Caco-2 (cell line): ENCODE measurements around the gene OPTN. TPM values are rescaled to one million over a fixed set of nuclear protein-coding genes. Genes with fewer than 3 reads are reported as not detected.
A peak's percentile ranks its signal among the peaks of the same experiment; 100 is the strongest.

Experiments used
- BruUV-seq: library from RNA; stranded (reverse); fragments of 400-500 nt; replicated peaks from 2 replicates; lab custom pipeline; 2021; lab: Mats Ljungman, UMichigan
- CTCF ChIA-PET: fragments of 300-600 bp; sonication (Branson Sonifier 250); formaldehyde crosslinking; loops from one replicate; lab custom pipeline; 2022; ENCODE audit warnings: antibody characterized with exemption; lab: Charles Lee
- POLR2A ChIA-PET: fragments of 300-600 bp; sonication (Branson Sonifier 250); formaldehyde crosslinking; loops from one replicate; lab custom pipeline; 2022; ENCODE audit warnings: antibody characterized with exemption; lab: Charles Lee
- DNase-seq, 2 experiments: peaks; one replicate each; pipeline versions ENCODE4 v3.0.0 to v3.0.0-alpha.2; 2020 to 2022
- H3K27me3 ChIP-seq: replicated peaks from 2 replicates; pipeline ENCODE4 v1.6.0; 2011; ENCODE audit warnings: low read length; ENCODE audit not compliant: control insufficient read depth, insufficient read depth
- H3K36me3 ChIP-seq: 2 replicates; pipeline ENCODE4 v1.5.1; 2011; ENCODE audit warnings: low read length; ENCODE audit not compliant: control insufficient read depth, insufficient read depth
- H3K4me1 ChIP-seq: fragments of 250-450 bp; sonication (Bioruptor Pico); 2 replicates; pipeline ENCODE4 v1.5.1; 2020; ENCODE audit warnings: mild to moderate bottlenecking
- H3K4me3 ChIP-seq: 2 replicates; pipeline ENCODE4 v1.5.1; 2011; ENCODE audit warnings: low read depth, mild to moderate bottlenecking, control low read depth, low read length
- H3K9me3 ChIP-seq: fragments of 250-450 bp; sonication (Bioruptor Pico); 2 replicates; pipeline ENCODE4 v1.5.1; 2020; ENCODE audit warnings: mild to moderate bottlenecking, moderate library complexity
- H3K27ac Mint-ChIP-seq: one replicate; pipeline ENCODE4 v1.8.0; 2022; ENCODE audit warnings: mixed read lengths; ENCODE audit not compliant: unreplicated experiment
- H3K27me3 Mint-ChIP-seq: one replicate; pipeline ENCODE4 v1.8.0; 2022; ENCODE audit warnings: mixed read lengths; ENCODE audit not compliant: insufficient read depth, unreplicated experiment
- H3K36me3 Mint-ChIP-seq: one replicate; pipeline ENCODE4 v1.8.0; 2022; ENCODE audit warnings: mild to moderate bottlenecking, mixed read lengths; ENCODE audit not compliant: insufficient read depth, unreplicated experiment
- H3K4me1 Mint-ChIP-seq: one replicate; pipeline ENCODE4 v1.8.0; 2022; ENCODE audit warnings: low read depth, mixed read lengths; ENCODE audit not compliant: unreplicated experiment
- H3K4me3 Mint-ChIP-seq: one replicate; pipeline ENCODE4 v1.8.0; 2022; ENCODE audit warnings: mild to moderate bottlenecking, moderate library complexity, mixed read lengths; ENCODE audit not compliant: unreplicated experiment
- H3K9me3 Mint-ChIP-seq: one replicate; pipeline ENCODE4 v1.8.0; 2022; ENCODE audit warnings: mixed read lengths; ENCODE audit not compliant: unreplicated experiment
- intact Hi-C: fragments of 100-400 bp; cut with micrococcal nuclease; formaldehyde crosslinking; loops from one replicate; pipeline ENCODE4 v1.10.0; 2022; ENCODE audit not compliant: unreplicated experiment
- total RNA-seq: library from RNA; stranded (reverse); gene quantifications from 2 replicates; pipeline ENCODE4 v1.2.3, GENCODE V29; 2022
- TF ChIP-seq, protein P1 (sequence below), 2 experiments: fragments of 200-600 bp in 1 of 2; IDR thresholded peaks; 1 replicate in 1 of 2; 2 replicates in 1 of 2; pipeline versions ENCODE4 v1.5.1 to v1.8.0; 2011 to 2022; ENCODE audit warnings: antibody characterized with exemption in 1 of 2, control low read depth in 1 of 2, inconsistent platforms in 1 of 2, low read depth in 1 of 2, low read length in 1 of 2, mild to moderate bottlenecking in 1 of 2, moderate library complexity in 1 of 2; ENCODE audit not compliant: insufficient read depth in 1 of 2, severe bottlenecking in 1 of 2, unreplicated experiment in 1 of 2

OPTN gene
- total RNA-seq, 1 experiment from 2014 or later, result 59.6 TPM

DNA sequence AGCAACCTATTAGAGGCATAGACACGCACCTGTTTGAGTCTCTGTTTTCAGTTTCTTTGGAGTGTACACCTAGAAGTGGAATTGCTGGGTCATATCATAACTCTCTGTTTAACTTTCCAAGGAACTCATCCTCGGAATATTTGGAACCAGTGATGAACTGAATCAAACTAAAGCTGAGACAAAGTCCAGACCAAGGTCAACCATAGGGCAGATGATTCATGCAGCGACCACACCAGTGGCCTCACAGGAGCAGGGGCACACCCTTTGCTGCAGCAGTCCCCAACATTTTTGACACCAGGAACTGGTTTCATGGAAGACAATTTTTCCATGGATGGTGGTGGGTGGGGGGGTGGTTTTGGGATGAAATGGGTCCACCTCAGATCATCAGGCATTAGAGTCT is 4.9 kb upstream of the OPTN start:
- H3K27me3 Mint-ChIP-seq, result no peaks in the 10 kb centered on the region
- ChIA-PET CTCF (no interaction called here), POLR2A (no interaction called here)
- no peaks in the 10 kb centered on the region for H3K9me3 Mint-ChIP-seq
- H3K27me3 ChIP-seq, result no peaks in the 10 kb centered on the region
- peaks cover 4% of the 10 kb centered on the region for H3K36me3 Mint-ChIP-seq
- H3K9me3 ChIP-seq, result no peaks in the 10 kb centered on the region
- H3K4me3 ChIP-seq, result no peak overlapping the region
- no peak overlapping the region for H3K27ac Mint-ChIP-seq
- H3K4me3 Mint-ChIP-seq, result no peak overlapping the region
- peaks cover 6% of the 10 kb centered on the region for H3K4me1 Mint-ChIP-seq
- TF ChIP-seq, protein P1, sequence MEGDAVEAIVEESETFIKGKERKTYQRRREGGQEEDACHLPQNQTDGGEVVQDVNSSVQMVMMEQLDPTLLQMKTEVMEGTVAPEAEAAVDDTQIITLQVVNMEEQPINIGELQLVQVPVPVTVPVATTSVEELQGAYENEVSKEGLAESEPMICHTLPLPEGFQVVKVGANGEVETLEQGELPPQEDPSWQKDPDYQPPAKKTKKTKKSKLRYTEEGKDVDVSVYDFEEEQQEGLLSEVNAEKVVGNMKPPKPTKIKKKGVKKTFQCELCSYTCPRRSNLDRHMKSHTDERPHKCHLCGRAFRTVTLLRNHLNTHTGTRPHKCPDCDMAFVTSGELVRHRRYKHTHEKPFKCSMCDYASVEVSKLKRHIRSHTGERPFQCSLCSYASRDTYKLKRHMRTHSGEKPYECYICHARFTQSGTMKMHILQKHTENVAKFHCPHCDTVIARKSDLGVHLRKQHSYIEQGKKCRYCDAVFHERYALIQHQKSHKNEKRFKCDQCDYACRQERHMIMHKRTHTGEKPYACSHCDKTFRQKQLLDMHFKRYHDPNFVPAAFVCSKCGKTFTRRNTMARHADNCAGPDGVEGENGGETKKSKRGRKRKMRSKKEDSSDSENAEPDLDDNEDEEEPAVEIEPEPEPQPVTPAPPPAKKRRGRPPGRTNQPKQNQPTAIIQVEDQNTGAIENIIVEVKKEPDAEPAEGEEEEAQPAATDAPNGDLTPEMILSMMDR (IDR thresholded peaks at IDR 0.05; ENCODE audit: insufficient read depth in 1 of 2, low read depth in 1 of 2, low read length in 1 of 2, severe bottlenecking in 1 of 2, unreplicated experiment in 1 of 2), result no peak
- no peaks in the 10 kb centered on the region for H3K4me1 ChIP-seq
- no peak for DNase-seq
- no TSS peak for BruUV-seq
- intact Hi-C loops, result no loop called here
- no peaks in the 10 kb centered on the region for H3K36me3 ChIP-seq

DNA sequence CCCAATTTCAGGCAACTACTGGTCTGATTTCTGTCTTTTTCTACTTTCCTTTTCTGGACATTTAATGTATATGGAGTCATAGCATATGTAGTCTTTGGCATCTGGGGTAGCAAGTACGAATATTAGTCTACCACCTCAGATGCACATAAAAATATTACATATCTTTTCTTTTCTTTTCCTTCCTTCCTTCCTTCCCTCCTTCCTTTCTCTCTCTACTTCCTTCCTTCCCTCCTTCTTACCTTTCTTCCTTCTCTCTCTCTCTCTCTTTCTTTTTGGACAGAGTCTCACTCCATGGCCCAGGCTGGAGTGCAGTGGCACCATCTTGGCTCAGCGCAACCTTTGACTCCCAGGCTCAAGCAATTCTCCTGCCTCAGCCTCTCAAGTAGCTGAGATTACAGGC is 4.0 kb upstream of the OPTN start:
- no peaks in the 10 kb centered on the region for H3K9me3 ChIP-seq
- TF ChIP-seq, protein P1 (IDR thresholded peaks at IDR 0.05; ENCODE audit: insufficient read depth in 1 of 2, low read depth in 1 of 2, low read length in 1 of 2, severe bottlenecking in 1 of 2, unreplicated experiment in 1 of 2), result no peak
- BruUV-seq, result no TSS peak
- Mint-ChIP-seq H3K9me3 (no peaks in the 10 kb centered on the region), H3K27me3 (no peaks in the 10 kb centered on the region), H3K4me3 (no peak overlapping the region), H3K27ac (no peak overlapping the region), H3K4me1 (peaks cover 12% of the 10 kb centered on the region), H3K36me3 (peaks cover 4% of the 10 kb centered on the region)
- H3K4me3 ChIP-seq, result no peak overlapping the region
- intact Hi-C loops, result no loop called here
- ChIA-PET POLR2A (no interaction called here), CTCF (no interaction called here)
- H3K27me3 ChIP-seq, result no peaks in the 10 kb centered on the region
- H3K4me1 ChIP-seq, result 0 out of 2 replicates have a peak, but pooled peaks cover 4% of the 10 kb centered on the region
- DNase-seq, result no peak
- H3K36me3 ChIP-seq, result no peaks in the 10 kb centered on the region

DNA sequence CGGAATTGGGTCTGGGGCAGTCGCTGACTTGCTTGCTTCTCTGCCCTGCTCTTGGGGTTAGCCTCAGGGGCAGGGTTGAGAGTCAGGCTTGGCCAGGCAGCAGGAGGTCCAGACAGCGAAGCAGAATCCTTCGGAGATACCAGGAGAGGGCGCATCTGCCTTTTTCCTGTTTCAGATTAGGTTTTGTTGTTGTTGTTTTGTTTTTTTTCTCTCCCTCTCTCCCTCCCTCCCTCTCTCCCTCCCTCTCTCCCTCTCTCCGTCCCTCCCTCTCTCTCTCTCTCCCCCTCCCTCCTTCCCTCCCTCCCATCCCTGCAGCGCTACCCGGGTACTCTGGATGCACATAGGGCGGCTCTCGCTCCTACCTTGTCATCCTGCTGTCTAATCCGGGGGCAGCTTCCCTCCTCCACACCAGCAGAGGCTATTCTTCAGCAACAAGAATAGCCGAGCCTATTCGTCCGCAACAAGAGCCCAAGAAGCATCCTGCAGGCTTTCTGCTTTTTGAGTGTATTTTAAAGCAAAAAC is 758 bp upstream of the OPTN start:
- ChIA-PET CTCF (interaction anchor here (0.5 to 1.6 kb wide), 9 partner anchors 9 to 436 kb away, joined by 4 to 24 read pairs (median 6); partner anchors contain the start of gene MCM10), POLR2A (interaction anchor here (0.6 to 0.9 kb wide), 3 partner anchors 9 to 1121 kb away, joined by 3 to 5 read pairs (median 3); no protein-coding TSS in a partner anchor)
- peak; percentile 76 for DNase-seq
- H3K4me1 Mint-ChIP-seq, result peaks cover 22% of the 10 kb centered on the region
- Histone ChIP-seq H3K4me3 (peak overlapping the region; percentile 93), H3K9me3 (no peaks in the 10 kb centered on the region), H3K27me3 (no peaks in the 10 kb centered on the region), H3K36me3 (no peaks in the 10 kb centered on the region), H3K4me1 (peaks cover 11% of the 10 kb centered on the region; the same call in 1 of the 2 replicates)
- no peaks in the 10 kb centered on the region for H3K27me3 Mint-ChIP-seq
- TF ChIP-seq, protein P1 (IDR thresholded peaks at IDR 0.05; ENCODE audit: insufficient read depth in 1 of 2, low read depth in 1 of 2, low read length in 1 of 2, severe bottlenecking in 1 of 2, unreplicated experiment in 1 of 2), result peak; percentile 35 to 75
- no TSS peak for BruUV-seq
- intact Hi-C loops, result loop anchor here (1.0 kb wide), 3 partner anchors 8 to 197 kb away; partner anchors contain the start of gene MCM10
- H3K9me3 Mint-ChIP-seq, result no peaks in the 10 kb centered on the region
- peak overlapping the region; percentile 74 for H3K4me3 Mint-ChIP-seq
- H3K27ac Mint-ChIP-seq, result peak overlapping the region; percentile 48
- peaks cover 16% of the 10 kb centered on the region for H3K36me3 Mint-ChIP-seq
